Panc1 (cell line): ENCODE measurements around the gene PRKCB. TPM values are rescaled to one million over a fixed set of nuclear protein-coding genes. Genes with fewer than 3 reads are reported as not detected.

Experiments used
- ATAC-seq: fragments of 200-7000 bp; cut with Tn5 transposase; 2 replicates; pipeline ENCODE4 v1.9.1; 2020; ENCODE audit warnings: mild to moderate bottlenecking, moderate library complexity
- BruUV-seq: library from RNA; stranded (reverse); fragments of 400-500 nt; replicated peaks from 2 replicates; lab custom pipeline; 2021; lab: Mats Ljungman, UMichigan
- CTCF ChIA-PET: fragments of 300-600 bp; sonication (Branson Sonifier 250); formaldehyde crosslinking; loops from one replicate; lab custom pipeline; 2022; ENCODE audit warnings: antibody characterized with exemption; lab: Charles Lee
- POLR2A ChIA-PET: fragments of 300-600 bp; sonication (Branson Sonifier 250); formaldehyde crosslinking; loops from one replicate; lab custom pipeline; 2022; ENCODE audit warnings: antibody characterized with exemption; lab: Charles Lee
- DNase-seq: peaks from one replicate; pipeline ENCODE4 v3.0.0-alpha.2; 2010; ENCODE audit warnings: low read depth, low spot score
- H3K27ac ChIP-seq: 2 replicates; pipeline ENCODE4 v1.5.1; 2011; ENCODE audit warnings: mild to moderate bottlenecking, low read length, inconsistent platforms
- H3K27me3 ChIP-seq: fragments of 200-500 bp; sonication (Bioruptor generic); 2 replicates; pipeline ENCODE4 v1.6.0; 2014; ENCODE audit warnings: low read length, inconsistent platforms; ENCODE audit not compliant: control insufficient read depth, insufficient read depth
- H3K36me3 ChIP-seq: fragments of 200-500 bp; sonication (Bioruptor generic); 2 replicates; pipeline ENCODE4 v1.5.1; 2014; ENCODE audit warnings: inconsistent platforms, mild to moderate bottlenecking, low read length, moderate library complexity; ENCODE audit not compliant: control insufficient read depth, insufficient read depth
- H3K4me1 ChIP-seq: 2 replicates; pipeline ENCODE4 v1.5.1; 2011; ENCODE audit warnings: inconsistent platforms, mild to moderate bottlenecking, low read length, moderate library complexity; ENCODE audit not compliant: control insufficient read depth, insufficient read depth
- H3K4me3 ChIP-seq, 2 experiments: 2 replicates each; pipeline ENCODE4 v1.5.1; 2011 to 2012; ENCODE audit warnings: low read depth in 2 of 2, low read length in 2 of 2, mild to moderate bottlenecking in 2 of 2, inconsistent platforms in 1 of 2, moderate library complexity in 1 of 2
- H3K9me3 ChIP-seq: fragments of 200-500 bp; sonication (Bioruptor generic); 2 replicates; pipeline ENCODE4 v1.5.1; 2014; ENCODE audit warnings: low read depth, mild to moderate bottlenecking, inconsistent platforms, low read length, moderate library complexity; ENCODE audit not compliant: control insufficient read depth, insufficient read depth
- POLR2AphosphoS5 ChIP-seq: IDR thresholded peaks from 2 replicates; pipeline ENCODE4 v1.6.1; 2012; ENCODE audit warnings: mild to moderate bottlenecking, low read depth, low read length, moderate library complexity
- SIN3A ChIP-seq: IDR thresholded peaks from 2 replicates; pipeline ENCODE4 v1.6.1; 2012; ENCODE audit warnings: low read depth, mild to moderate bottlenecking, low read length, moderate library complexity, borderline replicate concordance; ENCODE audit not compliant: insufficient read depth
- TCF7L2 ChIP-seq: IDR thresholded peaks from 2 replicates; pipeline ENCODE4 v1.6.1; 2011; ENCODE audit warnings: mild to moderate bottlenecking, low read depth, low read length, inconsistent platforms
- in situ Hi-C: cut with HindIII; loops from 2 replicates; pipeline ENCODE4 v1.10.0; 2016; ENCODE audit warnings: low sequenced_read_pairs, low pct_unique_long_range_greater_than_20kb
- intact Hi-C: fragments of 100-400 bp; cut with micrococcal nuclease; formaldehyde crosslinking; loops from one replicate; pipeline ENCODE4 v1.10.0; 2022; ENCODE audit not compliant: unreplicated experiment
- total RNA-seq: library from RNA; stranded (reverse); gene quantifications from one replicate; pipeline ENCODE4 v1.2.1, GENCODE V29; 2021; ENCODE audit not compliant: unreplicated experiment
- TF ChIP-seq, protein P1 (sequence below): fragments of 450-650 bp; IDR thresholded peaks from 2 replicates; pipeline ENCODE4 v1.5.1; 2017; ENCODE audit warnings: mild to moderate bottlenecking
- TF ChIP-seq, protein P2 (sequence below), 2 experiments: IDR thresholded peaks; 2 replicates each; pipeline ENCODE4 v1.6.1; 2011 to 2012; ENCODE audit warnings: low read depth in 2 of 2, control low read depth in 1 of 2, low read length in 1 of 2, mild to moderate bottlenecking in 1 of 2, moderate library complexity in 1 of 2; ENCODE audit not compliant: insufficient read depth in 1 of 2

The PRKCB gene
- total RNA-seq, 1 experiment from 2014 or later, result 0.41 TPM

DNA sequence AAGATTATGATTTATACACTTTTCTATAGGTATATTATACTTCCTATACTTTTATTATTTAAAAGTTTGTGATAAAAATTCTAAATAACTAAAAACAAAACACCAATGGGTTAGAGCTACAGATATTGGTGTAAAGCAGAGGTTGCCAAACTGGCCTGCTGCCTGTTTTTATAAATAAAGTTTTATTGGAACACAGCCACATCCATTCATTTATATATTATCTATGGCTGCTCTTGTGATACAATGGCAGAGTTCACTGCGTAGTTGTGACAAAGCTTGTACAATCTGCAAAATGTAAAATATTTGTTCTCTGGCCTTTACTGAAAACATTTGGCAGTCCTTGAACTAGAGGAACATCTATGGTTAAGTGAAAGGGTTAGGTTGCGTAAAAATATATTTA, 208.7 kb downstream of the PRKCB start:
- intact Hi-C loops (no loop called here), in situ Hi-C loops (no loop called here)
- TF ChIP-seq SIN3A (no peak), TCF7L2 (no peak), POLR2AphosphoS5 (no peak)
- TF ChIP-seq, protein P1, sequence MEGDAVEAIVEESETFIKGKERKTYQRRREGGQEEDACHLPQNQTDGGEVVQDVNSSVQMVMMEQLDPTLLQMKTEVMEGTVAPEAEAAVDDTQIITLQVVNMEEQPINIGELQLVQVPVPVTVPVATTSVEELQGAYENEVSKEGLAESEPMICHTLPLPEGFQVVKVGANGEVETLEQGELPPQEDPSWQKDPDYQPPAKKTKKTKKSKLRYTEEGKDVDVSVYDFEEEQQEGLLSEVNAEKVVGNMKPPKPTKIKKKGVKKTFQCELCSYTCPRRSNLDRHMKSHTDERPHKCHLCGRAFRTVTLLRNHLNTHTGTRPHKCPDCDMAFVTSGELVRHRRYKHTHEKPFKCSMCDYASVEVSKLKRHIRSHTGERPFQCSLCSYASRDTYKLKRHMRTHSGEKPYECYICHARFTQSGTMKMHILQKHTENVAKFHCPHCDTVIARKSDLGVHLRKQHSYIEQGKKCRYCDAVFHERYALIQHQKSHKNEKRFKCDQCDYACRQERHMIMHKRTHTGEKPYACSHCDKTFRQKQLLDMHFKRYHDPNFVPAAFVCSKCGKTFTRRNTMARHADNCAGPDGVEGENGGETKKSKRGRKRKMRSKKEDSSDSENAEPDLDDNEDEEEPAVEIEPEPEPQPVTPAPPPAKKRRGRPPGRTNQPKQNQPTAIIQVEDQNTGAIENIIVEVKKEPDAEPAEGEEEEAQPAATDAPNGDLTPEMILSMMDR, result no peak
- TF ChIP-seq, protein P2, sequence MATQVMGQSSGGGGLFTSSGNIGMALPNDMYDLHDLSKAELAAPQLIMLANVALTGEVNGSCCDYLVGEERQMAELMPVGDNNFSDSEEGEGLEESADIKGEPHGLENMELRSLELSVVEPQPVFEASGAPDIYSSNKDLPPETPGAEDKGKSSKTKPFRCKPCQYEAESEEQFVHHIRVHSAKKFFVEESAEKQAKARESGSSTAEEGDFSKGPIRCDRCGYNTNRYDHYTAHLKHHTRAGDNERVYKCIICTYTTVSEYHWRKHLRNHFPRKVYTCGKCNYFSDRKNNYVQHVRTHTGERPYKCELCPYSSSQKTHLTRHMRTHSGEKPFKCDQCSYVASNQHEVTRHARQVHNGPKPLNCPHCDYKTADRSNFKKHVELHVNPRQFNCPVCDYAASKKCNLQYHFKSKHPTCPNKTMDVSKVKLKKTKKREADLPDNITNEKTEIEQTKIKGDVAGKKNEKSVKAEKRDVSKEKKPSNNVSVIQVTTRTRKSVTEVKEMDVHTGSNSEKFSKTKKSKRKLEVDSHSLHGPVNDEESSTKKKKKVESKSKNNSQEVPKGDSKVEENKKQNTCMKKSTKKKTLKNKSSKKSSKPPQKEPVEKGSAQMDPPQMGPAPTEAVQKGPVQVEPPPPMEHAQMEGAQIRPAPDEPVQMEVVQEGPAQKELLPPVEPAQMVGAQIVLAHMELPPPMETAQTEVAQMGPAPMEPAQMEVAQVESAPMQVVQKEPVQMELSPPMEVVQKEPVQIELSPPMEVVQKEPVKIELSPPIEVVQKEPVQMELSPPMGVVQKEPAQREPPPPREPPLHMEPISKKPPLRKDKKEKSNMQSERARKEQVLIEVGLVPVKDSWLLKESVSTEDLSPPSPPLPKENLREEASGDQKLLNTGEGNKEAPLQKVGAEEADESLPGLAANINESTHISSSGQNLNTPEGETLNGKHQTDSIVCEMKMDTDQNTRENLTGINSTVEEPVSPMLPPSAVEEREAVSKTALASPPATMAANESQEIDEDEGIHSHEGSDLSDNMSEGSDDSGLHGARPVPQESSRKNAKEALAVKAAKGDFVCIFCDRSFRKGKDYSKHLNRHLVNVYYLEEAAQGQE (IDR thresholded peaks at IDR 0.05; ENCODE audit: insufficient read depth in 1 of 2, low read depth in 2 of 2, low read length in 1 of 2), result no peak
- H3K27ac ChIP-seq, result no peak overlapping the region
- 0 out of 2 replicates have a peak, but pooled peaks cover 3% of the 10 kb centered on the region for H3K27me3 ChIP-seq
- ChIA-PET POLR2A (no interaction called here), CTCF (interaction anchor here (2.3 kb wide), 1 partner anchor 460 kb away, joined by 11 read pairs; no protein-coding TSS in a partner anchor)
- H3K36me3 ChIP-seq, result no peaks in the 10 kb centered on the region
- H3K9me3 ChIP-seq, result no peaks in the 10 kb centered on the region
- no peak overlapping the region for H3K4me3 ChIP-seq
- no peak for ATAC-seq
- H3K4me1 ChIP-seq, result no peaks in the 10 kb centered on the region
- DNase-seq, result no peak
- no TSS peak for BruUV-seq

DNA sequence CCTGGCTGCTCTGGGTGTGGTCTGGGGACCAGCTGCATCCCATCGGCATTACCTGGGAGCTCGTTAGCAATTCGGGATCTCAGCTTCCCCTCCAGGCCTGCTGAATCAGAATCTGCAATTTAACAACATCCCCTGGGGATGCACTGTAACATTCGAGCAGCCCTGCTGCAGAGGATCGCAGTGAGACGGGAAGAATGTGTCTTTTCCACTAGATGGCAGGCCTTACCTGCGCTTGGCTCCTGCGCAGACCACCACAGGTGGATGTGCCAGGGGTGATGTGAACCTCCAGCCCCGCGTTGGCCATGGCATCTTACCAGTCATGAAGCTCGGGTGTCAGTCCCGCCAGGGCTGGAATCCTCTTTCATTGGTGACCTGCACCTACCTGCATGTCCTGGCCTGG, 209.9 kb downstream of the PRKCB start:
- in situ Hi-C loops (no loop called here), intact Hi-C loops (loop anchor here (2.0 kb wide), 1 partner anchor 207 kb away; no protein-coding TSS in a partner anchor)
- DNase-seq (no peak), ATAC-seq (peak; percentile 74)
- BruUV-seq, result no TSS peak
- ChIA-PET CTCF (interaction anchor here (0.6 to 2.3 kb wide), 7 partner anchors 25 to 497 kb away, joined by 3 to 11 read pairs (median 4); no protein-coding TSS in a partner anchor), POLR2A (no interaction called here)
- Histone ChIP-seq H3K4me3 (no peak overlapping the region), H3K9me3 (no peaks in the 10 kb centered on the region), H3K27me3 (peaks cover 4% of the 10 kb centered on the region; the same call in 1 of the 2 replicates), H3K4me1 (no peaks in the 10 kb centered on the region), H3K27ac (no peak overlapping the region), H3K36me3 (no peaks in the 10 kb centered on the region)
- TF ChIP-seq TCF7L2, result no peak
- TF ChIP-seq, protein P1, result peak; percentile 79
- TF ChIP-seq POLR2AphosphoS5, result no peak
